ENCODE results near the gene JARID2. TPM values are rescaled to one million over a fixed set of nuclear protein-coding genes. Genes with fewer than 3 reads are reported as not detected.

Gene JARID2
- total RNA-seq, 6 experiments from 2014 or later, result 2.5 to 3.9 (median 3.0) TPM

- DNase-seq, result no peak
- Histone ChIP-seq H3K9me3 (no peaks in the 10 kb centered on the region), H3K4me1 (peaks cover 0 to 32% (median 8%) of the 10 kb centered on the region in 4 donors), H3K36me3 (no peaks in the 10 kb centered on the region), H3K4me3 (no peak overlapping the region), H3K27me3 (no peaks in the 10 kb centered on the region), H3K27ac (no peak overlapping the region)
- no peak for TF ChIP-seq POLR2A (IDR thresholded peaks at IDR 0.05)
- TF ChIP-seq, protein P1, sequence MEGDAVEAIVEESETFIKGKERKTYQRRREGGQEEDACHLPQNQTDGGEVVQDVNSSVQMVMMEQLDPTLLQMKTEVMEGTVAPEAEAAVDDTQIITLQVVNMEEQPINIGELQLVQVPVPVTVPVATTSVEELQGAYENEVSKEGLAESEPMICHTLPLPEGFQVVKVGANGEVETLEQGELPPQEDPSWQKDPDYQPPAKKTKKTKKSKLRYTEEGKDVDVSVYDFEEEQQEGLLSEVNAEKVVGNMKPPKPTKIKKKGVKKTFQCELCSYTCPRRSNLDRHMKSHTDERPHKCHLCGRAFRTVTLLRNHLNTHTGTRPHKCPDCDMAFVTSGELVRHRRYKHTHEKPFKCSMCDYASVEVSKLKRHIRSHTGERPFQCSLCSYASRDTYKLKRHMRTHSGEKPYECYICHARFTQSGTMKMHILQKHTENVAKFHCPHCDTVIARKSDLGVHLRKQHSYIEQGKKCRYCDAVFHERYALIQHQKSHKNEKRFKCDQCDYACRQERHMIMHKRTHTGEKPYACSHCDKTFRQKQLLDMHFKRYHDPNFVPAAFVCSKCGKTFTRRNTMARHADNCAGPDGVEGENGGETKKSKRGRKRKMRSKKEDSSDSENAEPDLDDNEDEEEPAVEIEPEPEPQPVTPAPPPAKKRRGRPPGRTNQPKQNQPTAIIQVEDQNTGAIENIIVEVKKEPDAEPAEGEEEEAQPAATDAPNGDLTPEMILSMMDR (IDR thresholded peaks at IDR 0.05), result no peak
- no peak for ATAC-seq
- WGBS (ENCODE audit: insufficient coverage, low coverage, low lambda C conversion rate, missing lambda C conversion rate), result 90% methylated on average over 8 of the region's 13 CpGs
- intact Hi-C loops (cut with DNase I), result no loop called here
Measured at GRCh38 chr6:15263780-15264374, 18.0 kb downstream of the JARID2 start.

DNA sequence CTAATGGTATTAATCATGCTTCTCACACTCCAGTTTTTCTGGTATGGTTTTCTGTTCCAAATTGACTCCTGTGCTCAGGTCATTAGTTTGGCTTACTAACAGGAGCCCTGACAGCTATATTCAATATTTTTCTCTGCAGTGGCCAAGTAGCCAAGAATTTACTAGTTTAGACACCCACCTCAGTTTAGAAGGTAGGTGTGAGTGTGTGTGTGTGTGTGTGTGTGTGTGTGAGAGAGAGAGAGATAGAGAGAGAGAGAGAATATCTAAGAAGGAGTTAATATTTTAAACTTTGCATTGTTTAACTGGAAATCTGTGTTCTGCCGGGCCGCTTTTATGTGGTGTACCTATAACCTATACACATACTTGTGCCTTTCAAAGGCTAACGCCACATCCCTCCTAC is 18.5 kb downstream of the JARID2 start:
- 76% methylated on average over 3 of the region's 3 CpGs for WGBS (ENCODE audit: insufficient coverage, low coverage, low lambda C conversion rate, missing lambda C conversion rate)
- H3K4me3 ChIP-seq, result no peak overlapping the region
- intact Hi-C loops (cut with DNase I), result no loop called here
- peaks cover 0 to 32% (median 8%) of the 10 kb centered on the region in 4 donors for H3K4me1 ChIP-seq
- no peaks in the 10 kb centered on the region for H3K36me3 ChIP-seq
- no peak for TF ChIP-seq POLR2A (IDR thresholded peaks at IDR 0.05)
- TF ChIP-seq, protein P1 (IDR thresholded peaks at IDR 0.05), result no peak
- no peaks in the 10 kb centered on the region for H3K27me3 ChIP-seq
- DNase-seq (no peak), ATAC-seq (no peak)
- H3K27ac ChIP-seq, result no peak overlapping the region
- H3K9me3 ChIP-seq, result no peaks in the 10 kb centered on the region

- Histone ChIP-seq H3K4me3 (no peak overlapping the region), H3K36me3 (no peaks in the 10 kb centered on the region), H3K27ac (no peak overlapping the region), H3K27me3 (no peaks in the 10 kb centered on the region), H3K9me3 (no peaks in the 10 kb centered on the region), H3K4me1 (peaks cover 0 to 32% (median 8%) of the 10 kb centered on the region in 4 donors)
- no peak for TF ChIP-seq POLR2A (IDR thresholded peaks at IDR 0.05)
- TF ChIP-seq, protein P1 (IDR thresholded peaks at IDR 0.05), result no peak
- 63% methylated on average over 7 of the region's 7 CpGs for WGBS (ENCODE audit: insufficient coverage, low coverage, low lambda C conversion rate, missing lambda C conversion rate)
- intact Hi-C loops (cut with DNase I), result no loop called here
- ATAC-seq (peak in 3 of 4 donors; percentile 3 to 27 (median 8)), DNase-seq (no peak)
Measured at GRCh38 chr6:15264902-15265761, 19.3 kb downstream of the JARID2 start.

- ATAC-seq, result peak in 1 of 4 donors; percentile 3
- H3K36me3 ChIP-seq, result no peaks in the 10 kb centered on the region
- no peak for DNase-seq
- intact Hi-C loops (cut with DNase I), result no loop called here
- TF ChIP-seq, protein P1 (IDR thresholded peaks at IDR 0.05), result no peak
- TF ChIP-seq POLR2A (IDR thresholded peaks at IDR 0.05), result no peak
- H3K4me1 ChIP-seq, result peaks cover 0 to 32% (median 8%) of the 10 kb centered on the region in 4 donors
- WGBS (ENCODE audit: insufficient coverage, low coverage, low lambda C conversion rate, missing lambda C conversion rate), result 39% methylated on average over 4 of the region's 5 CpGs
- H3K9me3 ChIP-seq, result no peaks in the 10 kb centered on the region
- peak overlapping the region in 1 of 3 donors; percentile 49 for H3K27ac ChIP-seq
- H3K4me3 ChIP-seq, result no peak overlapping the region
- H3K27me3 ChIP-seq, result no peaks in the 10 kb centered on the region
Measured at GRCh38 chr6:15265787-15266186, 19.9 kb downstream of the JARID2 start.
